ENCODE data around the gene MSMB. TPM values are rescaled to one million over a fixed set of nuclear protein-coding genes. Genes with fewer than 3 reads are reported as not detected.
"Not testable (repeated sequence)": the region's sequence is repeated elsewhere in the genome, so short reads cannot be mapped to it uniquely, and the experiment has no call there.

MSMB gene
- total RNA-seq, 1 donor from 2014 or later = not detected

DNA sequence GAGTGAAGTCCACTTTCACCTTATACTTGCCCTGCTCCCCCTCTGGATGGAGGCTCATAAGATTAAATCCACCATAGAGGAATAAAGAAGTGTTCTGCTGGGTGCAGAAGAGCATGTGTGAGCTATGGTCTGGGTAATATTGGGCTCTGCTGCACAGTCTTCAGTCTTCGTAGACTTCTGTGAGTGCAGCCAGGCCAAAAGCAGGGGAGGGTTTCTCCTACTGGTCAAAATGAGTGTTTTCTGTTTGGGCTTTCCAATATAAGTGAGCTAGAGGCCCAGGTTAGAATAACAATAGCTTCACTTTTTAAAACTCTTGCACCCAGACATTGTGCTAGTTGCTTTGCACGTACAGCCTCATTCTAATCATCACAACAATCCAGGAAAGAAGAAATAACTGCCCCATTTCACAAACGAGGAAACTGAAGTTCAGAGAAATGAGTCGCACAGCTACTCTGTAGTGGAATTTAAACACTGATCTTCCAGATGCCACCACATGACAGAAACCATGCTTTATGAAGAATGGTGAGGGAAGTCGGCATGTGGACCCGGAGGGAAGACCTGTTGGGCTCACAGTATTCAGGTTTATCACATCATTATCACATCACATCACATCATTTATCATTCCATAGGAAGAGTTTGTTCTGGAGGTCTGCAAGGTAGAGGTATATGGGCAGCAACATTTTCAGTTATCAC is 23.8 kb upstream of the MSMB start:
- no peak for DNase-seq (ENCODE audit: low read depth, low spot score)

GRCh38 chr10:46068905-46069304 is 22.8 kb upstream of the MSMB start:
- no peak for DNase-seq (ENCODE audit: low read depth, low spot score)

DNA sequence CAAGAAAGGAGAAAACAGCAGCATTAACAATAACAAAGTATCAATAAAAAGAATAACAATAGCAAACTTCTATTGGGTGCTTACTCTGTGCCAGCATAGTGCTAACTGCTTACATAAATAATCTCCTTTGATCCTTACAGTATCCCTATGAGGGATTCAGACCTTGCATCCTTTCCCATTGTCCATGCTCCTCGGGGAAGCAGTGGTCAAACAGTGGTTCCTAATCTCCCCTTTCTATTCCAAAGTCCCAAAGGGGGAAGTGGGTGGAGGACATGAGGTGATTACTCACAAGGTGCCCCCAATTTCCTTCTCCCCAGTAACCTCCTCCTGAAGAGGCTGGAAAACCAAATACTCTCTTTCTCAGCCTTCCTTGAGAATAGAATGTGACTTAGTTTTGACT is 22.0 kb upstream of the MSMB start:
- DNase-seq (ENCODE audit: low read depth, low spot score) = no peak

GRCh38 chr10:46064269-46064817 is 18.3 kb upstream of the MSMB start:
- no peak for DNase-seq (ENCODE audit: low read depth, low spot score)

- DNase-seq (ENCODE audit: low read depth, low spot score) = no peak
Observed at GRCh38 chr10:46062723-46063428, 16.8 kb upstream of the MSMB start.

DNA sequence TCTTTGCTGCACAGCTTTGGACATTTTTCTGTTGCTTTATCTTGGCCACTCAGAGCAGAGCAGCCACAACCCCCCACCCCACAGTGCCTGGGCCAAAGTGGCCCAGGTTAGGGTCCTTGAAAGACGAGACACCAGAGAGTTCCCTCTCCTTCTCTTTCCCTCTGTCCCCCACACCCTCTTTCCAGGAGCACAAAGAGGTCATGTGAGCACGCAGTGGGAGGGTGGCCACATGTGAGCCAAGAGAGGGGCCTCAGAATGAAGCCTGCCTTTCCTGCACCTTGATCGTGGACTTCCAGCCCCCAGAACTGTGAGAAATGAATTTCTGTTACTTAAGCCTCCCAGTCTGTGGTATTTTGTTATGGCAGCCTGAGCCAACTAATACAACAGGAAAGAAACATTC is 14.6 kb upstream of the MSMB start:
- DNase-seq (ENCODE audit: low read depth, low spot score) = no peak

DNA sequence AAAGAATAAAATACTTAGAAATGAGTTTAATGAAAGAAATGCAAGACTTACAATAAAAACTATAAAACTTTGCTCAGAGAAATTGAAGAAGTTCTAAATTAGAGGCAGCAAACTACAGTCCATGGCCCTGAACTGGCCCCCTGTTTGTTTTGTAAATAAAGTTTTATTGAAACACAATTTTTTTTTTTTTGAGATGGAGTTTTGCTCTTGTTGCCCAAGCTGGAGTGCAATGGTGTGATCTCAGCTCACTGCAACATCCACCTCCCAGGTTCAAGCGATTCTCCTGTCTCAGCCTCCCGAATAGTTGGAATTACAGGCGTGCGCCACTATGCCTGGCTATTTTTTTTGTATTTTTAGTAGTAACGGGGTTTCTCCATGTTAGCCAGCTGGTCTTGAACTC is 11.9 kb upstream of the MSMB start:
- DNase-seq (ENCODE audit: low read depth, low spot score) = not testable (repeated sequence)

GRCh38 chr10:46057038-46057437 is 11.0 kb upstream of the MSMB start:
- DNase-seq (ENCODE audit: low read depth, low spot score) = no peak

GRCh38 chr10:46055771-46056170 is 9.7 kb upstream of the MSMB start:
- DNase-seq (ENCODE audit: low read depth, low spot score) = no peak

- no peak for DNase-seq (ENCODE audit: low read depth, low spot score)
Observed at GRCh38 chr10:46053534-46054434, 7.7 kb upstream of the MSMB start.

- DNase-seq (ENCODE audit: low read depth, low spot score) = no peak
Observed at GRCh38 chr10:46052791-46053375, 6.8 kb upstream of the MSMB start.

GRCh38 chr10:46052057-46052790 is 6.2 kb upstream of the MSMB start:
- no peak for DNase-seq (ENCODE audit: low read depth, low spot score)

DNA sequence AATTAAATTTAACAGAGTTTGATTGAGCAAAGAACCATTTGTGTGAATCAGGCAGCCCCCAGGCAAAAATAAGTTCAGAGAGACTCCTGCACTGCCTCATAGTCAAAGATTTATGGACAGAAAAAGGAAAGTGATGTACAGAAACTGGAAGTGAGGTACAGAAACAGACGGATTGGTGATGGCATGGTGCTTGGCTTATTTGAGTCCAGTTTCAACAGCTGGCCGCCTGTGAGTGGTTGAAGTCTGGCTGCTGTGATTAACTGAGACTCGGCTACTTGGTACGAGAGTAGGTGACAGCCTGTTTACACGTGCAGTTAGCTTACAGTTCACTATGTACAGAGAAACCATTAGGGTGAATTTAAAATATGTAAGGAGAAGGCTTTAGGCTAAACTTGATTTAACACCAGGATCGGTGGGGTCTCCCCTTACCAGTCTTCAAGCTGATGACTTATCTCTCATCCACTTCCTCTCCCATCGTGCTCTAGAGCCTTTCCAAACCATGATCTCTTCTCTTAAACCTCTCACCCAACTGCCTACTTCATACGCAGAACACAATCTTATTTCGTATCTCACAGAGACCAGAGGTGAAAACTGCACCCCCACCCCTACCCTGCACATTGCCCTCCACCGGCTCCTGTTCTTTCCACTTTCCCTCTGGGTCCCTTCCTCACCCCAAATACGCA is 5.0 kb upstream of the MSMB start:
- DNase-seq (ENCODE audit: low read depth, low spot score) = no peak

GRCh38 chr10:46049497-46049831 is 3.4 kb upstream of the MSMB start:
- not testable (repeated sequence) for DNase-seq (ENCODE audit: low read depth, low spot score)

DNA sequence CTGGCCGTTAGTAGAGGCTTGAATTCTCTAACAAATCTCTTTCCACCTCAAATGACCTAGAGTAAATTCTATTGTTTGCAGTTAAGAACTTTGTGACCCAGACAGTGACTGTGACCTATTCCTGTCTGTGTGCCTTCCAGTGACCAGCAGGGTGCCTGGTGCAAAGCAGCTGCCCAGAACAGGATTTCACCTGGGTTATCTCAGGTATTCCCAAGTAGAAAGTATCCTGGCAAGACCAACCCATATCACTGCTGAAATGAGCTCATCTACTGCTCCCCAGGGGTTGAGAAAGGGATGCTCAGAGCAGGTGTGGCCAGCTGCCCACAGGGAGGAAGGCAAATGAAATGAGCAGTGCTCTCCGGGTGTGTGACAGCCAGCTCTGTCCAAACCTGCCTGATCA is 2.1 kb upstream of the MSMB start:
- no peak for DNase-seq (ENCODE audit: low read depth, low spot score)

GRCh38 chr10:46042527-46042926 is 3.5 kb downstream of the MSMB start:
- DNase-seq (ENCODE audit: low read depth, low spot score) = no peak

DNA sequence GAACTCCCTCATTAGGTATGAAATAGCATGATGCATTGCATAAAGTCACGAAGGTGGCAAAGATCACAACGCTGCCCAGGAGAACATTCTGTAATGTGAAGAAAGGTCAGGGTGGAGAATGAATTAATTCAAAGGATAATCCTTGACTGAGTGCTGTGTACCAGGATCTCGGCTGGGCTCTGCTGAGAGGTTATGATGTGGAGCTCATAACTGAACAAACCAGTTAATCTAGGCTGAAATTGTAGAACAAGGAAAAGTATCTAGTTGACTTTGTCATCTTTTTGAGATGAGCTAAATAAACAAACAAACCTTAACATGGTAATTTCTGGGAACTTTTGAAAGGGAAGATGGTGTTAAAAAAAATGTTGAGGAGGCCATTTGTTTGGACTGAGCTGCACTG is 6.1 kb downstream of the MSMB start:
- DNase-seq (ENCODE audit: low read depth, low spot score) = no peak

- no peak for DNase-seq (ENCODE audit: low read depth, low spot score)
Observed at GRCh38 chr10:46037107-46037825, 8.8 kb downstream of the MSMB start.

Measured in pulmonary artery endothelial cell (primary cell).